DMS53 treated with DMSO at 0.1 percent for 48 hours (cell line): ENCODE data around the gene CPD.
"Not testable (repeated sequence)": the region's sequence is repeated elsewhere in the genome, so short reads cannot be mapped to it uniquely, and the experiment has no call there.

ENCODE experiments used
- DNase-seq: peaks from one replicate; lab custom pipeline; 2025; ENCODE audit not compliant: unreplicated experiment; lab: John Stamatoyannopoulos, UW

Gene CPD

DNA sequence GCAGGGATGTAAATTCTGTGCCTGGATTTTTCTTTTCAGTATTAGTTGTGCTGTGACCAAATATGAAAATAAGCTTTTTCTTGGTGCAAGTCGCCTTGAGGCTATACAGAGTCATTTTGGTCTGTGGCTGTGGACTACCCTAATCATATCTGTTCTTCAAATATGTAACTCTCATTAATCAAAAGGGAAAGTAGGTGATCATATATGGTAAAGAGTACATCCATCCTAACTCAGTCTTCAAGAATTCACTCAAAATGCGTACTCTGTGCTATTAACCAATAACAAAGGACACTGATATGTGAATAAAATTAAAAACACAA lies 2.6 kb downstream of the CPD start:
- no peak for DNase-seq

DNA sequence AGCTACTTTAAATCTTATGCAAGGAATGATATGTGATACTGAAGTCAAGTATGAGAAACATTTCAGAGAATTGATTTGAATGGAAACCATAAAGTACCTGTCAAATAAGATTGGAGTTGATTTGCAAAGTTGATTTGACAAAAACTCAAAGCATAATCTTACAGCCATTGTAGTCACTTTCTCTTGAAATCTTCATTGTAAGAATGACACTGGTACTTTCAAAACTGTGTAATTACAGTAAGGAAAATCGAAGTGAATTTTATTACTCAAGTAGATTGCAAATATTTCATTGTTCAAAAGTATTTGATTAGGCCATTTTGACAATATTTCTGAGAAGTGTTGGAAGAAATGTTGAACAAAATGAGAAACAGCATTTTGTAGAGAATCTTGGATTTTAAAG lies 3.6 kb downstream of the CPD start:
- no peak for DNase-seq

DNA sequence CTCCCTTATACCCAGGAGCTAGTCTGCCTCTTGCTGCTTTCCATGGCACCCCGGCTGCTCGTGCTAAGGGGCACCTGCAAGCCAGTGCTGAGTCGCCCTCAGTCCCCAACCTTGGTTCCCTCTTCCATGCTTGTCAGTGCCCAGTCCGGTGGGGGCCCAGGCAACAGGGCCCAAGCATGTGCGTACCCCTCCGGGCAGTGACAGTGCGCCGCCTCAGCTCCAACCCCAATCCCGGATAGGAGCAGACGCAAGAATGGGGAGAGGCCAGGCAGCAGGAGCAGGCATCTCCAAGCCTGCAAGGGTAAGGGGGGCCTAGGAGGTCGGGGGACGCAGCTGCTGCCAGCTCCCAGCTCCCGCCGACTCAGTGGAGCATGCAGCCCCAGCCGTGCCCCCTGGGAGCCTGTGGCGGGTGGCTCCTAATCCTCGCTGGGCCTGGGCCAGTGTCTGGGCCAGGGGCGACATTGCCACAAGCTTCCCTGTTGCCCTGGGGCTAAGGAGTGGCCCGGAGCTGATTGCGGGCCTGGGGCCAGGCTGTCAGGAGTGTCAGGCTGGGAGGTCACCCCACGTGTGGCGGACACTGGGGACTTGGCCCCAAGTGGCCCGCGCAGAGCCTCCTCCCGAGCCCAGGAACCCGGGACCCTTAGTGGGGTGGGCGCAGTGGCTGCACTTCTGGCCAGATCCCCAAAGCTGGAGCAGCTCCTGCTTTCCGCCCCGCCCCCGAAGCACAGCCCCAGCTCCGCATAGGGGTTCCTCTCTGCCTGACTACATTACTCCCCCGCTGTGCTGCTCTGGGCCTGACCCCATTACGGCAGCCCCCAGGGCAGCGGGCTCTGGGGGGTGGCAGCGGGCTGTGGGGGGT lies 9.8 kb downstream of the CPD start:
- no peak for DNase-seq

DNA sequence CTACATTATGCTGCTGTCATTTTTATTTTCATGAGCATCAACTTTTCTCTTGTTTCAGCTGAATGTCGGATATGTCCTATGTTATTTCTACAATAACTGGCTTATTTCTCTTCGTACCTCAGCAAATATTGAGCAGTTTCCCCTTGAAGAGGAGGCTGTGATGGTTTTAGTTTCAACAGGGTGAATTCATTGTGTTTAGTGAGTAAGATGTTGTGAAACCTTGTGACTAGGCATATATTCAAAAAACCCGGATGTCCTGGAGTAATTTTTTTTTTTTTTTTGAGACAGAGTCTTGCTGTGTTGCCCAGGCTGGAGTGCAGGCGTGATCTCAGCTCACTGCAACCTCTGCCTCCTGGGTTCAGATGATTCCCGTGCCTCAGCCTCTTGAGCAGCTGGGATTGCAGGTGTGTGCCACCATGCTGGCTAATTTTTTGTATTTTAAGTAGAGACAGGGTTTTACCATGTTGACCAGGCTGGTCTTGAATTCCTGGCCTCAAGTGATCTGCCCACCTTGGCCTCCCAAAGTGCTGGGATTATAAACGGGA lies 11.1 kb downstream of the CPD start:
- no peak for DNase-seq

DNA sequence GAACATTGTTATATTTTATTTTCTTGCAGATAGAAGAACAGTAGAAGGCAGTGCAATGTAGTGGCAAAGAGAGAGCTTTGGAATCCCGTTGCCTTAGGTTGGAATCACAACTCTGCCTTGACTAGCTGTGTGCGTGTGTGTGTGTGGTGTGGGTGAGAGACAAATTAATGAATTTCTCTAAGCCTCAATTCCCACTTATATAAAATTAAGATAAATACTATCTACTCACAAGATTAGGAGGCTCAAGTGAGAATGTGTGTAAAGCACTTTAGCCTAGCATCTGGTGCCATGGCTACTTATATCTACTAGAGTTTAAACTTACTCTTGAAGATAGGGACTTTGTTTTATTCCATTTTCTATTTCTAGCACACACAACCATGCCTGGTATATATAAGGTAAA lies 12.8 kb downstream of the CPD start:
- DNase-seq = no peak

DNA sequence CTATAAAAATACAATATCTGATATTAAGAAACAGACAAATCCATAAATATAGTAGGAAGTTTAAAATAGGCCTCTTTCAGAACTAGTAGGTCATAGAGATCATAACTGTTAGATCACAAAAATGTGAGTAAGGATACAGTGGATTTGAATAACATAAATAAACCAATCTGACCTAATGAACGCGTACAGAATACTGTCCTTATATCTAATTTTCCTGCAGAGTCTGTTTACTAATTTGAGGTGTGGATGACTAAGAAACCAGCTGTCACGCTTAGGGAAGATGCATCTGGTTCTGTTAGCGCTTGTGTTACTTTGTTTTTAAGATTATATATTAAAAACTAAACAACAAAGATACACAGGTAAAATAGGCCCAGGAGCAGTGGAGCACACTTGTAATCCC lies 14.8 kb downstream of the CPD start:
- DNase-seq = no peak

DNA sequence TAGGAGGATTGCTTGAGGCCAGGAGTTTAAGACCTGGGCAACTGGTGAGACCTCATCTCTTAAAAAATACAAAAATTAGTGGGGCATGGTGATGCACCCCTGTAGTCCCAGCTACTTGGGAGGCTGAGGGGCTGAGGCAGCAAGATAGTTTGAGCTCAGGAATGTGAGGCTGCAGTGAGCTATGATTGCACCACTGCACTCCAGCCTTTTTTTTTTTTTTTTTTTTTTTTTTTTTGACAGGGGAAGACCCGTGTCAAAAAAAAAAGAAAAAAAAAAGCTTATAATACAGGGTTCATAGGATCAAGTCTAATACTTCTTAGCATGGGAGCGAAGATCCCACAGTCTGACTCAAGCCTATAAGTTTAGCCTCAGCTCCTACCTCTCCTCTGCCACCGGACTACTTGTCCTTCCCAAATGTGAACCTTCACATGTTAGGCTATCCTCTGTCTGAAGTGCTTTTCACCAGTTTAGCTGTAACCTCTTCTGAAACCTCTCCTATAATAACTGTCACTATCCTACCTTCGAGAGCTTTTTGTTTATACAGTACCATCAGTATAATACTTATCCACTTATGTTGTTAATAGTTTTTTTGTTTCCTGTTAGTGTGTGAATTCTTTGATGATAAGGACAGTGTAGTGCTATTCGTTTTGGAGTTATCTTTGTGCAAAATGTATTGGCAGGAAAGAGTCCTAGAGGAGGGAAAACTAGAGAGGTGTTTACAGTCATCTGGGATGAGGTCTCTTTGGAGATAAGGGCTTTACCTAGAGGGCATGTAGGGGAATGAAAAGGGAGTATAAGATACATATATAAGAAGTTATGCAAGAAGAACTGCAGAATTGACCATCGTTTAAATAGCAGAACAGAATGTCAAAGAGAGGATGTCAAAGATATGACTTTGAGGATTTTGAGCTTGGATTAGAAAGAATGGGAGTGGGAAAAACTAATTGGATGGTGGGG lies 15.5 kb downstream of the CPD start:
- DNase-seq = peak; percentile 61

DNA sequence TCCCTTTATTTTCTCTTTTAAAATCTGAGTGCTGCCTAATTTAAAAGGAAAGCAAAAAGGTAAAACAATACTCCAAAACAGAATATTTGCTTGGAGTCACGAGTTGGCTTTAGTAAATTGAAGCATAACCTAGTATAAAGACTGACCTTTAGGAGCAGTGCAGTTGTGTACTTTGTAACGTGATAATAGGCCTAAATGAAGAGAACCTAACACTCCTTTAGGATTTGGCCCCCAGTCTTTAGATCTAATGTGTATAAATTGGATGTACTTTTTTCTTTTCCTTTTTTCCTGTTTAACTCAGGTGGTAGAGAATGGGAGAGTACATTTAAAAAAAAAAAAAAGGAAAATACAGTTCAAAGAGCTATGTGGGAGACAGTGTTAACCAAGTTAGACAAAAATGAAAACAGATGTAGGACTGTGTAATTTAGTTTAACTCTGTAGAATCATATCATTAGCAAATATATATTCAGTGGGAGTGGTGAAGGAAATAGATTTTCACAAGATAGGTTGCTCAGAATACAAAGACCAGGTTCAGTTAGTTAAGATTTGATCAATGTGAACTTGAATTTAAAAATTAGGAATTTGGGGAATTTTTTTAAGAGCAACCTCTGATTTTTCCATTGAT lies 16.8 kb downstream of the CPD start:
- peak; percentile 31 for DNase-seq

DNA sequence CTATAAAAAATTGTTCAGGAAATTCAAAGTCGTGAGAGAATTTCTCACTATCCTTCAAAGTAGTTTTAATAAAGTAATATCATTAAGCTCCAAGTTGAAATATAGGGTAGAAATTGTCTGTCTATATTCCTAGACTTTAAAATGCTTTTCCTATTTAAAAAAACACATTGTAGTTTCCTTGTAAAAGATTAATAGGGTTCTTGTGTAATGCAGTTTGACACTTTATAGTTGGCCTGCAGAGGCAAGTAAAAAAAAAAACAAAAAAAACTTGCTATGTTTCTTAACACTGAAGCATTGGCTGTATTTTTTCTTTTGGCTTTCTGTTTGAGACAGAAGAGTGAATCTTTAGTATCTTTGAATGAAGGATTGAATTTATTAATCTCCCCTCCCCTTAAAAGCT lies 17.4 kb downstream of the CPD start:
- DNase-seq = no peak

DNA sequence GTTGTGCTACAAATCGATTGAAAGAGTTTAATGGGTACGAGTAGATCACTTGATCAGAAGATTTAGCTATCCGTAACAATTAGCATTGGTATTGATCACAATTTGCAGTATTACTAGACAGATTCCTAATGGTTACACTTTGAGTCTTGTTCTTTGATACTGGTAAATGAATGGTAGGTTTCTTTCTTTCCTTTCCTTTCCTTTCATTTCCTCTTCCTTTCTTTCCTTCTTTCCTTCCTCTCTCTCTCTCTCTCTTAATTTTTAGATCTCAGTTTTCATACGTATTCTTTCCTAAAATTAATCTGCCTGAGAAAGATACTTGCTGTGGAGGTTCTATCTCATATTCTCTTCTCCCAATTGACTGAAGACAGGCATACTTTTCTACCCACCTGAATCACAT lies 17.9 kb downstream of the CPD start:
- DNase-seq = no peak

DNA sequence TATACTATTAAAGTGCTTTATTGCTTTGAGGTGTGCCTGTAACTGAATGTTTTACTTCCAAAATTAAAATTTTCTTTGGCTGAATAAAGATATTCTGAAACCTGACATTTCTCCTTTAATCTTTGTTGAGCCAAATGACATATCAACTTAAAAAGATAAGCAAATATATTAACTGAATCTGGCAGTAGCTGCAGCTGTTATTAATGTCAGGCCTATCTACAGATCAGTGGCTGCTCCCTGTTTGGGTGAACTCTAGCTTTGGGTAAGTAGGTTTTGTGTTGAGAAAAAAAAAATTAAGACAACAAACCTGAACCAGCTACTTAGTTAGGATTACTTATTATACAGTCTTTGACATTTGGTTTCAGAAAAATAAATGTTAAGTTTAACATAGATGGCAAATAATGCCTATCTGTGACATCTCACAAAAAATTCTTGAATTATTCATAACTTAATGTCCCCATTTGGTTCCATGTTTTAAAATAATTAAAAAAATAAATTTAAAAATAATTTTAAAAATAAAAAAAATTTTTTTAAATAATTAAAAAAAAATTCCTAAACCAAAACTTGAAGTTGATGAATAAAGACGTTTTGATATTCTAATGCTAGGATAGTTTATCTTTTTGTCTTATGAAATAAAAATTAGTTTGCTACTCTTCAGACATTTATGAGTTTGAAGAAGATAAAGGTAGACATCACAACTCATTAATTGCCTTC lies 19.8 kb downstream of the CPD start:
- no peak for DNase-seq

DNA sequence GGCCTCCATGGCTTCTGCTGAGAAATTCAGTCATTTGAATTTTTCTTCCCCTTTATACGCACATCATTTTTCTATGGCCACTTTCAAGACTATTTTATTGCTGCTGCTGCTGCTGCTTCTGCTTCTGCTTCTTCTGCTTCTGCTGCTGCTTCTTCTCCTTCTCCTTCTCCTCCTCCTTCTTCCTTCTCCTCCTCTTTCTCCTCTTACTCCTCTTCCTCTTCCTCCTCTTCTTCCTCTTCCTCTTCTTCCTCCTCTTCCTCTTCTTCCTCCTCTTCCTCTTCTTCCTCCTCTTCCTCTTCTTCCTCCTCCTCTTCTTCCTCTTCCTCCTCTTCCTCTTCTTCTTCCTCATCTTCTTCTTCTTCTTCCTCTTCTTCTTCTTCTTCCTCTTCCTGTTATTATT lies 22.4 kb downstream of the CPD start:
- DNase-seq = no peak

DNA sequence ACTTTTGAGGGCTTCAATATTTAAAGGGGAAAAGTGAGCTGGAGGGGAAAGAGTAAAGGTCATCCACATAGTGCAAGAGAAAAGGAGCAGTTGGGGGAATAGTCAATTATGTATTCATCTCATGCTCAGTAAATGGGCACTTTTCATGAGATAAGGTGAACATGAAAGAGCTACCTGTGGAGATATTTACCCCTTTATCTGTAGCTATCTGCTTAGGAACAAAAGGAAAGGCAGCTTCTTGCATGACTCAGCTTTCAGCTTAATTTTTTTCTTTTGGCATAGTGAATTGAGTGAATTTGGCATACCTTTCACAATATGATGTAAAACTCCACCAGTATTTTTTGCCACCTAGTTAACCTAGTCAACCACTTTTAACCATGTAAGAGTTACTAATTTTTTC lies 26.4 kb downstream of the CPD start:
- DNase-seq = no peak

DNA sequence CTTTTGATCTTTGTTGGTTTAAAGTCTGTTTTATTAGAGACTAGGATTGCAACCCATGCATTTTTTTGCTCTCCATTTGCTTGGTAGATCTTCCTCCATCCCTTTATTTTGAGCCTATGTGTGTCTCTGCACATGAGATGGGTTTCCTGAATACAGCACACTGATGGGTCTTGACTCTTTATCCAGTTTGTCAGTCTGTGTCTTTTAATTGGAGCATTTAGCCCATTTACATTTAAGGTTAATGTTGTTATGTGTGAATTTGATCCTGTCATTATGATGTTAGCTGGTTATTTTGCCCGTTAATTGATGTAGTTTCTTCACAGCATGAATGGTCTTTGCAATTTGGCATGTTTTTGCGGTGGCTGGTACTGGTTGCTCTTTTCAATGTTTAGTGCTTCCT lies 31.9 kb downstream of the CPD start:
- DNase-seq = not testable (repeated sequence)

DNA sequence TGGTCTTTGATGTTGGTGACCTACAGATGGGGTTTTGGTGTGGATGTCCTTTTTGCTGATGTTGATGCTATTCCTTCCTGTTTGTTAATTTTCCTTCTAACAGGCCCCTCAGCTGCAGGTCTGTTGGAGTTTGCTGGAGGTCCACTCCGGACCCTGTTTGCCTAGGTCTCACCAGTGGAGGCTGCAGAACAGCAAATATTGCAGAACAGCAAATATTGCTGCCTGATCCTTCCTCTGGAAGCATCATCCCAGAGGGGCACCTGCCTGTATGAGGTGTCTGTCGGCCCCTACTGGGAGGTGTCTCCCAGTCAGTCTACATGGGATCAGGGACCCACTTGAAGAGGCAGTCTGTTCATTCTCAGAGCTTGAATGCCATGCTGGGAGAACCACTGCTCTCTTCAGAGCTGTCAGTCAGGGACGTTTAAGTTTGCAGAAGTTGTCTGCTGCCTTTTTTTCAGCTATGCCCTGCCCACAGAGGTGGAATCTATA lies 33.3 kb downstream of the CPD start:
- DNase-seq = not testable (repeated sequence)

DNA sequence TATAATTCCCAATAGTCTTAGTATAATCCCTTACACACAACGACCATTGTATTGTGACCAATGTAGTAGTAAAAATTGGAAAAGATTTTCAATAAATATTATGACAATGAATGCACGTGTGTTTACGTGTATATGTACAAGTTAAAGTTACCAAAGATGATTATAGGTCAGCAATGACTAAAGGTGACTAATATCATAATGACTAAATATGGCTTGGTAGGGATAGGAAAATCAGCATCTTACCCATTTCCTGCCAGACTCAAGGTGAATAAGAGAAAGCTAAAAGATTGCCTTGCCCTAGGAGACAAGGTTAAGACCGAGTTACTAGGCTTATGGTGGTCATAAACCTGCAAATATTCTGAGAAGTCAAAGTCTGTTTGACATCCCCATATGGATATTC lies 34.4 kb downstream of the CPD start:
- no peak for DNase-seq

DNA sequence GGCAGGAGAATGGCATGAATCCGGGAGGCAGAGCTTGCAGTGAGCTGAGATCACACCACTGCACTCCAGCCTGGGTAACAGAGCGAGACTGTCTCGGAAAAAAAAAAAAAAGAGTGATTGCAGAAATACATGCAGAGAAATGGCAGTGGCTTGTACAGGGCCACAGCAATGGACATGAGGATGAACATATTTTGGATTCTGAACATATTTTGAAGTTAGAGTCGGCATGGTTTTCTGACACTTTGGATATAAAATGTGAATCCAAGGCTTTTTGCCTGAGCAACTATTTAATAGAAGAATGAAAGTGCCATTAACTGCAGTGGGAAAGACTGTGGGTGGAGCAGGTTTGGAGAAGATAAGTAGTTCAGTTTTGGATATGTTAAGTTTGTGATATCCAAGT lies 35.8 kb downstream of the CPD start:
- DNase-seq = no peak

DNA sequence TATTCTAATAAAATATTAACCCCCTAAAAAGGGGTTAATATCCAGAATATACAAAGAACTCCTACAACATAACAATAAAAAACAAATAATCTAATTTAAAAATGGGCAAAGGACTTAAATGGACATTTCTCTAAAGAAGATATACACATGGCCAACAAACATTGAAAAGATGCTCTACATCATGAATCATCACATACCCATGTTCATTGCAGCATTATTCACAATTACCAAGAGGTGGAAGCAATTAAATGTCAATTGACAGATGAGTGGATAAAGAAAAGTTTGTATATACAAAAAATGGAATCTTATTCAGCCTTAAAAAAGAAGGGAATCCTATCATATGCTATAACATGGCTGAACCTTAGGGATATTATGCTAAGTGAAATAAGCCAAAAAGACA lies 36.8 kb downstream of the CPD start:
- no peak for DNase-seq

DNA sequence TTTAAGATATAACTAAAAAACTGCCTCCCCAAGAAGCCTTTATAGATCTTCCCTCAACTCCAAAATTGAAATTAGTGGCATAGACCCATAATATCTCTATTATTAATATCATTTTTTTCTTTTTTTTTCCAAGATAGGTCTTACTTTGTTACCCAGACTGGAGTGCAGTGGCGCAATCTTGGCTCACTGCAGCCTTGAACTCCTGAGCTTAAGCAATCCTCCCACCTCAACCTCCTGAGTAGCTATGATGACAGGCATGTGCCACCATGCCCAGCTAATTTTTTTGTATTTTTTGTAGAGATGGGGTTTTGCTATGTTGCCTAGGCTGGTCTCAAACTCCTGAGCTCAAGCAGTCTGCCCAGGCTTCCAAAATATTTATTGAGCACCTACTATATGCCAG lies 39.3 kb downstream of the CPD start:
- DNase-seq = not testable (repeated sequence)

DNA sequence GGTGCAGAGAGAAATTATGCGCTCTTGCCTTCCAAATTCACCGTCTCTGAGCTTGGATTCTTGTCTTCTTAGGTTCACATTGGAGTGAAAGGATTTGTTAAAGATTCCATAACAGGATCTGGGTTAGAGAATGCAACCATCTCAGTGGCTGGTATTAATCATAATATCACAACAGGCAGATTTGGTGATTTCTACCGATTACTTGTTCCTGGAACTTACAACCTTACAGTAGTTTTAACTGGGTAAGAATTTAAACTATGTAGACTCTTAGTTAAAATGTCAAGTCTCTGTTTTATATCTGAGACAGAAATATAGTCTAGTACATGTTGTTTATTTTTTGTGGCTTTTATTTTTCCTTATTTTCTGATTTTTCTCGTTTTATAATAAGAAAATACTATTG lies 42.9 kb downstream of the CPD start:
- DNase-seq = no peak

DNA sequence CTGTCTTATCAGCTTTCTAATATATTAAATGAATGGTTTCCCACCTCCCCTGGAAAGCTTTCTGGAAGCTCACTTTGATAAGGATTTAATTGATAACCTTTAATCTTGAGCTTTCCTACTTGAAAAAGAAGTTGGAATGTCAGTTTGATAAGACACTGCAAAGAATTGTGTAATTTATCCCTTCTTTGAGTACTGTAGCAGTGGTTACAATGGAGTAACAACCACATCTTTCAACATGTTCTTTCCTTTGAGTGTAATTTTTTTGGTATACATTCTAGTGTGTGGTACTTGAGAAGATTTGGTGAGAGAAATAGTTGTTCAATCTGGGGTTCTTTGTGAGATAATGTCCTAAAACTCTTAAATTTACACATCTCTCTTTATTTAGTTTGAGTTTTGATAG lies 43.4 kb downstream of the CPD start:
- DNase-seq = no peak
